GM12878 (cell line): ENCODE data around the gene GNPDA2. TPM values are rescaled to one million over a fixed set of nuclear protein-coding genes. Genes with fewer than 3 reads are reported as not detected.

Source experiments
- ATAC-seq: fragments of 200-7000 bp; cut with Tn5 transposase; 3 replicates; pipeline ENCODE4 v1.9.1; 2020; ENCODE audit warnings: mild to moderate bottlenecking, moderate library complexity
- BruUV-seq: library from RNA; stranded (reverse); fragments of 400-500 nt; replicated peaks from 2 replicates; lab custom pipeline; 2021; lab: Mats Ljungman, UMichigan
- CTCF ChIA-PET: fragments of 300-600 bp; sonication (Branson Sonifier 250); formaldehyde crosslinking; extraction: SDS; loops from one replicate; lab custom pipeline; 2021; ENCODE audit warnings: inconsistent platforms; lab: Yijun Ruan, JAX
- POLR2A ChIA-PET: fragments of 350-600 bp; formaldehyde crosslinking; extraction: SDS; loops from one replicate; lab custom pipeline; 2021; ENCODE audit warnings: inconsistent platforms; lab: Charles Lee
- RAD21 ChIA-PET: fragments of 300-600 bp; sonication (Branson Sonifier 250); formaldehyde crosslinking; loops from one replicate; lab custom pipeline; 2023; ENCODE audit warnings: antibody characterized with exemption; ENCODE audit not compliant: unreplicated experiment; lab: Charles Lee
- SMC1A ChIA-PET: fragments of 300-600 bp; sonication (Branson Sonifier 250); formaldehyde crosslinking; loops from one replicate; lab custom pipeline; 2023; ENCODE audit not compliant: unreplicated experiment, uncharacterized antibody; lab: Charles Lee
- DNase-seq: peaks from one replicate; pipeline ENCODE4 v3.0.0-alpha.2; 2011; ENCODE audit warnings: low read depth, low spot score
- FAIRE-seq: peaks from 3 replicates; lab custom pipeline; 2011; peaks lifted over from hg19 to GRCh38; lab: Jason Lieb, UNC
- H2AFZ ChIP-seq: 2 replicates; pipeline ENCODE4 v1.6.0; 2011; ENCODE audit warnings: low read depth, low read length, control low read depth; ENCODE audit not compliant: control insufficient read depth
- H3K27ac ChIP-seq: 2 replicates; pipeline ENCODE4 v1.5.1; 2011; ENCODE audit warnings: control low read depth; ENCODE audit not compliant: control insufficient read depth, insufficient read depth
- H3K27me3 ChIP-seq, 2 experiments: replicated peaks in 1 of 2; 2 replicates each; pipeline versions ENCODE4 v1.6.0 to v1.6.1; 2011; ENCODE audit warnings: low read length in 1 of 2; ENCODE audit not compliant: control insufficient read depth in 2 of 2, insufficient read depth in 2 of 2
- H3K36me3 ChIP-seq, 2 experiments: 2 replicates each; pipeline ENCODE4 v1.5.1; 2011; ENCODE audit warnings: low read length in 1 of 2; ENCODE audit not compliant: control insufficient read depth in 2 of 2, insufficient read depth in 2 of 2
- H3K4me1 ChIP-seq: 2 replicates; pipeline ENCODE4 v1.6.1; 2011; ENCODE audit warnings: mild to moderate bottlenecking, low read length, moderate library complexity, mixed read lengths; ENCODE audit not compliant: control insufficient read depth, insufficient read depth
- H3K4me2 ChIP-seq: 2 replicates; pipeline ENCODE4 v1.6.0; 2011; ENCODE audit warnings: control low read depth; ENCODE audit not compliant: control insufficient read depth, insufficient read depth
- H3K4me3 ChIP-seq: fragments of 200-600 bp; sonication (generic); 2 replicates; pipeline ENCODE4 v1.5.1; 2016
- H3K79me2 ChIP-seq: 2 replicates; pipeline ENCODE4 v1.6.0; 2011; ENCODE audit warnings: low read length; ENCODE audit not compliant: control insufficient read depth, insufficient read depth
- H3K9ac ChIP-seq: 2 replicates; pipeline ENCODE4 v1.8.0; 2011; ENCODE audit warnings: low read length, control low read depth, mixed read lengths; ENCODE audit not compliant: control insufficient read depth, insufficient read depth
- H3K9me3 ChIP-seq: replicated peaks from 3 replicates; pipeline ENCODE4 v1.5.1; 2011; ENCODE audit warnings: mild to moderate bottlenecking, low read length; ENCODE audit not compliant: control insufficient read depth, insufficient read depth
- H4K20me1 ChIP-seq: 2 replicates; pipeline ENCODE4 v1.6.0; 2011; ENCODE audit not compliant: control insufficient read depth, insufficient read depth
- CBX5 ChIP-seq: sonication (generic); IDR thresholded peaks from 2 replicates; pipeline ENCODE4 v1.6.1; 2016; ENCODE audit warnings: low read depth, moderate library complexity, mild to moderate bottlenecking, inconsistent platforms
- IKZF2 ChIP-seq, 2 experiments: fragments of 450-650 bp; IDR thresholded peaks; 2 replicates each; pipeline ENCODE4 v1.6.1; 2017; ENCODE audit warnings: mild to moderate bottlenecking in 2 of 2, moderate library complexity in 2 of 2
- NFYB ChIP-seq: IDR thresholded peaks from 2 replicates; pipeline ENCODE4 v1.6.1; 2011; ENCODE audit warnings: low read depth, mild to moderate bottlenecking, low read length, improper control_type of control experiment, moderate library complexity; ENCODE audit not compliant: insufficient read depth
- POU2F2 ChIP-seq: IDR thresholded peaks from 3 replicates; pipeline ENCODE4 v1.6.1; 2011; ENCODE audit warnings: low read depth, mild to moderate bottlenecking, low read length, borderline replicate concordance
- SMC3 ChIP-seq: IDR thresholded peaks from 2 replicates; pipeline ENCODE4 v1.6.1; 2011; ENCODE audit warnings: low read length, improper control_type of control experiment, borderline replicate concordance
- SUPT20H ChIP-seq: IDR thresholded peaks from 2 replicates; pipeline ENCODE4 v1.6.1; 2011; ENCODE audit warnings: low read depth, mild to moderate bottlenecking, low read length, moderate library complexity, borderline replicate concordance; ENCODE audit not compliant: control insufficient read depth
- WRNIP1 ChIP-seq: IDR thresholded peaks from 2 replicates; pipeline ENCODE4 v1.6.1; 2011; ENCODE audit warnings: low read depth, low read length, improper control_type of control experiment, borderline replicate concordance
- ZNF274 ChIP-seq: IDR thresholded peaks from one replicate; pipeline ENCODE4 v1.8.0; 2011; ENCODE audit not compliant: insufficient read length, insufficient read depth
- WGBS: methylation state at CpG from one replicate; pipeline ENCODE4 v1.1.6; 2016; ENCODE audit warnings: low lambda C conversion rate; ENCODE audit not compliant: insufficient replicate concordance, insufficient coverage; ENCODE audit errors: missing lambda C conversion rate; 5-methylcytosine and 5-hydroxymethylcytosine counted together
- in situ Hi-C: fragments of 300-500 bp; cut with MboI; formaldehyde crosslinking; loops from 9 replicates; pipeline ENCODE4 v1.14.3; 2018; ENCODE audit warnings: mixed read lengths
- intact Hi-C: fragments of 100-400 bp; cut with micrococcal nuclease; formaldehyde crosslinking; loops from one replicate; pipeline ENCODE4 v1.14.2; 2022; ENCODE audit not compliant: unreplicated experiment
- polyA plus RNA-seq, 11 experiments: library from polyadenylated mRNA; depleted of rRNA in 4 of 11; unstranded in 6 of 11; stranded (reverse) in 5 of 11; fragments of >200 nt; fragmentation: Nextera tagmentation in 4 of 11; fragmentation: Illumina TruSeq in 1 of 11; extraction: Ambion mirVana in 4 of 11; extraction: Trizol in 1 of 11; gene quantifications; 1 replicate in 1 of 11; 2 replicates in 10 of 11; pipeline versions ENCODE4 v1.2.1 to v1.2.3, GENCODE V29; 2011 to 2016; ENCODE audit warnings: inconsistent platforms in 2 of 11, missing spikeins in 2 of 11, low read depth in 1 of 11
- total RNA-seq, 4 experiments: library from RNA; depleted of rRNA in 3 of 4; stranded (reverse); fragments of >200 nt in 3 of 4; fragmentation: Illumina TruSeq in 1 of 4; extraction: Trizol in 1 of 4; gene quantifications; 2 replicates each; pipeline versions ENCODE4 v1.2.1 to v1.2.3, GENCODE V29; 2013 to 2021
- TF ChIP-seq, protein P1 (sequence below): IDR thresholded peaks from 2 replicates; pipeline ENCODE4 v1.6.1; 2011; ENCODE audit warnings: borderline replicate concordance, low read depth, mild to moderate bottlenecking, moderate library complexity, mixed read lengths, low read length; ENCODE audit not compliant: insufficient read depth; ENCODE audit errors: extremely low read length
- TF ChIP-seq, protein P2 (sequence below): fragments of 450-650 bp; IDR thresholded peaks from 2 replicates; pipeline ENCODE4 v1.6.1; 2017; ENCODE audit warnings: low read depth, mild to moderate bottlenecking, moderate library complexity

GNPDA2 gene
- total and polyA plus RNA-seq, 10 of the 15 experiments (the other 5 are each of a cell fraction or from before 2014, with no cell fraction given) = 16.7 to 45.8 (median 23.8) TPM

DNA sequence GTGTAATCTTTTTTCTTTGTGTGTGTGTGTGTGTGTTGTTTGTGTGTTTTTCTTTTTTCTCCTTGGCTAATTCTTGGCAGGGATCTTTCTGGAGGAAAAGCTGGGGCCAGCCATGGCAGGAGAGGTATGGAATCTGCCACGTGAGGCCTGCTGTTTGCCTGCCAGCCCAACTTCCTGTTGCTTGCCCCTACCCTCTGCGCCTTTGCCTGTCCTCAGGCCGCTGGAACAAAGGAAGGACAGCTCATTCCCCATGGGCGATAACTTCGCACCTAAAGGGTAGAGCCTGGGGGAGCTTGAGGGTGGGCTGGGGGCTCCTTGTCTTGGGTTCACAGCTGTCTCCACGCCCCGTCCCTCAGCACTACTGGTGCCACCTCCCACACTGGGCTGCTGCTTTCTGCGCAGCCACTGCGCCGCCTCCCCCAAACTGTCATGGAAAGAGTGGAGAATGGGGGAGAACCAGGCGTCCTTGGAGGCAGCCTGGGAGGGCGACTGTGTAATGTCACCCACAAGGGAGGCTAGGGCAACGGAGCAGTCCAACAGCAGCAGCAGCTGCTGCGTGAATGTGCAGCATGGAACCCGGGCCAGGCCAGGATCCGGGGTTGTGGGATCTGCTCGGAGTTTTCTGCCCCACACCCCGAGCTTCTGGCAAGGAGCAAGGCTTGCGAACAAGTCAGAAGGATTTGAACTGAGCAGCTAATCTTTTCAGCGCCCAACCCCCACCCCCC, 62.7 kb downstream of the GNPDA2 start:
- H3K27ac ChIP-seq = no peak overlapping the region
- in situ Hi-C loops (no loop called here), intact Hi-C loops (no loop called here)
- POLR2A ChIA-PET = no interaction called here
- no peaks in the 10 kb centered on the region for H3K36me3 ChIP-seq
- CTCF ChIA-PET = interaction anchor here (1.0 kb wide), 1 partner anchor 37 kb away, joined by 4 read pairs; no protein-coding TSS in a partner anchor
- RAD21 ChIA-PET = no interaction called here
- no peak overlapping the region for H3K9ac ChIP-seq
- H2AFZ ChIP-seq = no peak overlapping the region
- no peaks in the 10 kb centered on the region for H4K20me1 ChIP-seq
- BruUV-seq = no TSS peak
- H3K4me3 ChIP-seq = no peak overlapping the region
- H3K4me2 ChIP-seq = no peak overlapping the region
- no peak for FAIRE-seq
- TF ChIP-seq CBX5 = no peak
- TF ChIP-seq, protein P1, sequence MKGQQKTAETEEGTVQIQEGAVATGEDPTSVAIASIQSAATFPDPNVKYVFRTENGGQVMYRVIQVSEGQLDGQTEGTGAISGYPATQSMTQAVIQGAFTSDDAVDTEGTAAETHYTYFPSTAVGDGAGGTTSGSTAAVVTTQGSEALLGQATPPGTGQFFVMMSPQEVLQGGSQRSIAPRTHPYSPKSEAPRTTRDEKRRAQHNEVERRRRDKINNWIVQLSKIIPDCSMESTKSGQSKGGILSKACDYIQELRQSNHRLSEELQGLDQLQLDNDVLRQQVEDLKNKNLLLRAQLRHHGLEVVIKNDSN = no peak
- no peak for TF ChIP-seq SUPT20H
- TF ChIP-seq IKZF2 (IDR thresholded peaks at IDR 0.05) = no peak
- TF ChIP-seq NFYB = no peak
- TF ChIP-seq, protein P2, sequence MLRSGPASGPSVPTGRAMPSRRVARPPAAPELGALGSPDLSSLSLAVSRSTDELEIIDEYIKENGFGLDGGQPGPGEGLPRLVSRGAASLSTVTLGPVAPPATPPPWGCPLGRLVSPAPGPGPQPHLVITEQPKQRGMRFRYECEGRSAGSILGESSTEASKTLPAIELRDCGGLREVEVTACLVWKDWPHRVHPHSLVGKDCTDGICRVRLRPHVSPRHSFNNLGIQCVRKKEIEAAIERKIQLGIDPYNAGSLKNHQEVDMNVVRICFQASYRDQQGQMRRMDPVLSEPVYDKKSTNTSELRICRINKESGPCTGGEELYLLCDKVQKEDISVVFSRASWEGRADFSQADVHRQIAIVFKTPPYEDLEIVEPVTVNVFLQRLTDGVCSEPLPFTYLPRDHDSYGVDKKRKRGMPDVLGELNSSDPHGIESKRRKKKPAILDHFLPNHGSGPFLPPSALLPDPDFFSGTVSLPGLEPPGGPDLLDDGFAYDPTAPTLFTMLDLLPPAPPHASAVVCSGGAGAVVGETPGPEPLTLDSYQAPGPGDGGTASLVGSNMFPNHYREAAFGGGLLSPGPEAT = no peak
- no peak for TF ChIP-seq WRNIP1
- TF ChIP-seq ZNF274 = no peak
- no peak for TF ChIP-seq SMC3
- no peak for TF ChIP-seq POU2F2
- SMC1A ChIA-PET = interaction anchor here (0.6 to 1.5 kb wide), 2 partner anchors 15 to 86 kb away, joined by 3 to 5 read pairs; partner anchors contain the start of gene GUF1
- H3K9me3 ChIP-seq = no peaks in the 10 kb centered on the region
- no peaks in the 10 kb centered on the region for H3K79me2 ChIP-seq
- no peaks in the 10 kb centered on the region for H3K4me1 ChIP-seq
- no peak for DNase-seq
- 49% methylated on average over 19 of the region's 20 CpGs for WGBS
- no peaks in the 10 kb centered on the region for H3K27me3 ChIP-seq
- ATAC-seq = no peak
